Gastroesophageal sphincter (tissue), 3 donors: ENCODE results near the gene PGBD4.

ENCODE experiments used
- CTCF ChIP-seq, 4 experiments: fragments of 200-600 bp in 2 of 4; fragments of 450-650 bp in 2 of 4; sonication (generic) in 1 of 4; IDR thresholded peaks; one replicate each; pipeline ENCODE4 v1.5.1; 2017 to 2019; ENCODE audit warnings: antibody characterized with exemption in 4 of 4, mild to moderate bottlenecking in 2 of 4, moderate library complexity in 2 of 4
- EP300 ChIP-seq: sonication (generic); formaldehyde crosslinking; IDR thresholded peaks from one replicate; pipeline ENCODE4 v1.6.1; 2017; ENCODE audit warnings: antibody characterized with exemption, mild to moderate bottlenecking
- POLR2AphosphoS5 ChIP-seq: sonication (generic); formaldehyde crosslinking; IDR thresholded peaks from one replicate; pipeline ENCODE4 v1.6.1; 2017; ENCODE audit warnings: antibody characterized with exemption

GRCh38 chr15:34154725-34155204 is 52.9 kb downstream of the PGBD4 start:
- TF ChIP-seq POLR2AphosphoS5 (no peak), CTCF (IDR thresholded peaks at IDR 0.05) (no peak), EP300 (no peak)
